Activated CD4-positive, alpha-beta T cell treated with anti-CD3 and anti-CD28 coated beads, Interleukin-2, amount 10 ng/mL, durations not matched to agents 7 days and 5 days (primary cell): ENCODE data around the gene IL2RA. TPM values are rescaled to one million over a fixed set of nuclear protein-coding genes. Genes with fewer than 3 reads are reported as not detected.

Experiments used
- CTCF ChIA-PET: fragments of 350-600 bp; sonication (Branson Sonifier 250); formaldehyde crosslinking; loops from one replicate; lab custom pipeline; 2021; ENCODE audit warnings: antibody characterized with exemption; lab: Charles Lee
- POLR2A ChIA-PET: fragments of 350-600 bp; sonication (Branson Sonifier 250); formaldehyde crosslinking; loops from one replicate; lab custom pipeline; 2021; ENCODE audit warnings: antibody characterized with exemption; lab: Charles Lee
- DNase-seq: peaks from one replicate; pipeline ENCODE4 v3.0.0-alpha.2; 2020
- H3K27ac Mint-ChIP-seq: one replicate; pipeline ENCODE4 v1.8.0; 2021; ENCODE audit warnings: mild to moderate bottlenecking, moderate library complexity, mixed read lengths
- H3K27me3 Mint-ChIP-seq: one replicate; pipeline ENCODE4 v1.8.0; 2021; ENCODE audit warnings: mixed read lengths
- H3K36me3 Mint-ChIP-seq: one replicate; pipeline ENCODE4 v1.8.0; 2021; ENCODE audit warnings: low read depth, mixed read lengths
- H3K4me1 Mint-ChIP-seq: one replicate; pipeline ENCODE4 v1.8.0; 2021; ENCODE audit warnings: mixed read lengths
- H3K4me3 Mint-ChIP-seq: one replicate; pipeline ENCODE4 v1.8.0; 2021; ENCODE audit warnings: mild to moderate bottlenecking, moderate library complexity, mixed read lengths
- H3K9me3 Mint-ChIP-seq: one replicate; pipeline ENCODE4 v1.8.0; 2021; ENCODE audit warnings: mixed read lengths
- total RNA-seq, 2 experiments: library from RNA; stranded (reverse); gene quantifications; one replicate each; pipeline ENCODE4 v1.2.3, GENCODE V29; 2021

Gene IL2RA
- total RNA-seq, 2 experiments from 2014 or later, result 124 to 142 TPM

DNA sequence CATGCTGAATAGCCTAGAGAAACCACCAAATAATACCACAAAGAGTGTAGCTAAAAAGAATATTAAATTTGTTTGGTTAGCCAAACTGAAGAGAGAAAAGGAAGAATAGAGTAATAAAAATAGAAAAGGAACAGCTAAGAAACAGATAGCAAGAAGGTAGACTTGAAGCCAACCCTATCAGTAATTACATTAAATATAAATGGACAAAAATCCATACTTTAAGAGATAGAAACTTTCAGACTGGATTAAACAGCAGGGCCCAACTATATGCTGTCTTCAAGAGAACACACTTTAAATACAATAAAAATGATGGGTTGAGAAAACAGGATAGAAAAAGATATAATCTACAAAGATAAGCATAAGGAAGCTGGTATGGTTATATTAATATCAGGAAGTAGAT is 31.2 kb downstream of the IL2RA start:
- no peaks in the 10 kb centered on the region for H3K27me3 Mint-ChIP-seq
- POLR2A ChIA-PET, result interaction anchor here (0.7 kb wide), 1 partner anchor 197 kb away, joined by 3 read pairs; no protein-coding TSS in a partner anchor
- peaks cover 13% of the 10 kb centered on the region for H3K9me3 Mint-ChIP-seq
- no peak overlapping the region for H3K4me3 Mint-ChIP-seq
- CTCF ChIA-PET, result interaction anchor here (0.6 to 1.1 kb wide), 3 partner anchors 9 to 150 kb away, joined by 3 read pairs; no protein-coding TSS in a partner anchor
- no peak overlapping the region for H3K27ac Mint-ChIP-seq
- peaks cover 68% of the 10 kb centered on the region for H3K36me3 Mint-ChIP-seq
- H3K4me1 Mint-ChIP-seq, result peaks cover 59% of the 10 kb centered on the region
- DNase-seq, result no peak

GRCh38 chr10:6030217-6030616 is 31.9 kb downstream of the IL2RA start:
- Mint-ChIP-seq H3K9me3 (peaks cover 13% of the 10 kb centered on the region), H3K27me3 (no peaks in the 10 kb centered on the region), H3K4me3 (no peak overlapping the region), H3K36me3 (peaks cover 65% of the 10 kb centered on the region), H3K4me1 (peaks cover 52% of the 10 kb centered on the region), H3K27ac (no peak overlapping the region)
- CTCF ChIA-PET, result interaction anchor here (0.5 to 1.1 kb wide), 4 partner anchors 10 to 487 kb away, joined by 3 to 5 read pairs (median 3); no protein-coding TSS in a partner anchor
- POLR2A ChIA-PET, result interaction anchor here (0.7 kb wide), 1 partner anchor 197 kb away, joined by 3 read pairs; no protein-coding TSS in a partner anchor
- DNase-seq, result no peak

- peaks cover 70% of the 10 kb centered on the region for H3K36me3 Mint-ChIP-seq
- H3K4me3 Mint-ChIP-seq, result no peak overlapping the region
- H3K27me3 Mint-ChIP-seq, result no peaks in the 10 kb centered on the region
- ChIA-PET CTCF (interaction anchor here (0.6 to 1.9 kb wide), 3 partner anchors 11 to 26 kb away, joined by 3 to 5 read pairs (median 4); no protein-coding TSS in a partner anchor), POLR2A (no interaction called here)
- H3K27ac Mint-ChIP-seq, result peak overlapping the region; percentile 57
- H3K9me3 Mint-ChIP-seq, result peaks cover 13% of the 10 kb centered on the region
- peaks cover 43% of the 10 kb centered on the region for H3K4me1 Mint-ChIP-seq
- DNase-seq, result peak; percentile 5
These were observed 34.2 kb downstream of the IL2RA start for GRCh38 chr10:6027929-6028328.

DNA sequence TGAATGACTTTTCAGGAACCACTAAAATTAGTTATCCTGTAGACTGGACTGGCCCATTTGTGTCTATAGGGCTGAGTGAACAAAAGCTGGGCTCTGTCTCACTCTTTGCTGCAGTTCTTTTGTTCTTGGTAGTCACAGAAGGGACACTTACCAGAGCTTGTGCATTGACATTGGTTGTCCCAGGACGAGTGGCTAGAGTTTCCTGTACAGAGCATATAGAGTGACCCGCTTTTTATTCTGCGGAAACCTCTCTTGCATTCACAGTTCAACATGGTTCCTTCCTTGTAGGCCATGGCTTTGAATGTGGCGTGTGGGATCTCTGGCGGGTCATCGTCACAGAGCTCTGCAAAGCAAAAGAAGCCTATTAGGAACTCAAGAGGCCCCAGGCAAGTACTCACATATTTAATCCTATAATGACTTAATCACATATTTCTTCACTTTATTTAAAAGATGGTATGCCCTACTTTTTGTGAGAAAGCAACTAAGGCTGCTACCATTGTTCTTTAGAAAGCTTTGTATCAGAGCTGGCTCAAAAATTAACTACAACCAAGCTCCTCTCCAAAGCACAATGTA is 36.4 kb downstream of the IL2RA start:
- Mint-ChIP-seq H3K36me3 (peaks cover 75% of the 10 kb centered on the region), H3K27ac (no peak overlapping the region), H3K9me3 (peaks cover 9% of the 10 kb centered on the region), H3K4me1 (peaks cover 50% of the 10 kb centered on the region), H3K27me3 (no peaks in the 10 kb centered on the region), H3K4me3 (no peak overlapping the region)
- POLR2A ChIA-PET, result no interaction called here
- CTCF ChIA-PET, result interaction anchor here (0.7 to 2.4 kb wide), 2 partner anchors 8 to 520 kb away, joined by 3 to 8 read pairs; no protein-coding TSS in a partner anchor
- peak; percentile 3 for DNase-seq

DNA sequence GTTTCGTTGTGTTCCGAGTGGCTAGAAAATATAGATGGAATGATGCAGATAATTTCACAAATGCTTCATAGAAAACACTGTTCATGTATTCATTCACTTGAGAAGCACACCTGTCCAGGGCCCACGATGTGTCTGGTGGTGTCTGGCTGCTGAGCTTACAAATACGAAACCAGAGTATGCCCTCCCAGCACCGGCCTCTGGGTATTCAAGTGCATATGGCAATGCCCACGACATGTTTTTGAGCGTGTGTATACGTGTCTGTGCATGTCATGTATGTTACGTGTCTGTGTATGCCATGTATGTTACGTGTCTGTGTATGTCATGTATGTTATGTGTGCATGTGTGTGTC is 37.9 kb downstream of the IL2RA start:
- Mint-ChIP-seq H3K4me1 (peaks cover 46% of the 10 kb centered on the region), H3K27ac (peak overlapping the region; percentile 66), H3K4me3 (no peak overlapping the region), H3K27me3 (no peaks in the 10 kb centered on the region), H3K36me3 (peaks cover 74% of the 10 kb centered on the region), H3K9me3 (peaks cover under 1% of the 10 kb centered on the region)
- peak; percentile 3 for DNase-seq
- POLR2A ChIA-PET, result no interaction called here
- CTCF ChIA-PET, result interaction anchor here (0.6 to 2.4 kb wide), 2 partner anchors 9 to 26 kb away, joined by 4 to 8 read pairs; no protein-coding TSS in a partner anchor

- Mint-ChIP-seq H3K36me3 (peaks cover 79% of the 10 kb centered on the region), H3K4me1 (peaks cover 51% of the 10 kb centered on the region), H3K4me3 (no peak overlapping the region), H3K27me3 (no peaks in the 10 kb centered on the region), H3K27ac (peak overlapping the region; percentile 66), H3K9me3 (peaks cover 3% of the 10 kb centered on the region)
- ChIA-PET CTCF (interaction anchor here (0.8 to 2.4 kb wide), 3 partner anchors 10 to 14 kb away, joined by 3 to 8 read pairs (median 5); no protein-coding TSS in a partner anchor), POLR2A (no interaction called here)
- DNase-seq, result no peak
These were observed 38.4 kb downstream of the IL2RA start for GRCh38 chr10:6023661-6024333.

- Mint-ChIP-seq H3K27ac (no peak overlapping the region), H3K27me3 (no peaks in the 10 kb centered on the region), H3K4me3 (no peak overlapping the region), H3K9me3 (peaks cover 3% of the 10 kb centered on the region), H3K4me1 (peaks cover 43% of the 10 kb centered on the region), H3K36me3 (peaks cover 74% of the 10 kb centered on the region)
- DNase-seq, result no peak
- POLR2A ChIA-PET, result no interaction called here
- CTCF ChIA-PET, result interaction anchor here (0.8 kb wide), 2 partner anchors 9 to 46 kb away, joined by 3 to 5 read pairs; no protein-coding TSS in a partner anchor
These were observed 39.5 kb downstream of the IL2RA start for GRCh38 chr10:6022660-6023059.

GRCh38 chr10:6020826-6021225 is 41.3 kb downstream of the IL2RA start:
- Mint-ChIP-seq H3K27ac (peak overlapping the region; percentile 16), H3K36me3 (peaks cover 72% of the 10 kb centered on the region), H3K9me3 (peaks cover 3% of the 10 kb centered on the region), H3K27me3 (no peaks in the 10 kb centered on the region), H3K4me3 (no peak overlapping the region), H3K4me1 (peaks cover 42% of the 10 kb centered on the region)
- POLR2A ChIA-PET, result no interaction called here
- CTCF ChIA-PET, result interaction anchor here (0.9 to 2.0 kb wide), 3 partner anchors 11 to 52 kb away, joined by 4 read pairs; no protein-coding TSS in a partner anchor
- DNase-seq, result peak; percentile 1

DNA sequence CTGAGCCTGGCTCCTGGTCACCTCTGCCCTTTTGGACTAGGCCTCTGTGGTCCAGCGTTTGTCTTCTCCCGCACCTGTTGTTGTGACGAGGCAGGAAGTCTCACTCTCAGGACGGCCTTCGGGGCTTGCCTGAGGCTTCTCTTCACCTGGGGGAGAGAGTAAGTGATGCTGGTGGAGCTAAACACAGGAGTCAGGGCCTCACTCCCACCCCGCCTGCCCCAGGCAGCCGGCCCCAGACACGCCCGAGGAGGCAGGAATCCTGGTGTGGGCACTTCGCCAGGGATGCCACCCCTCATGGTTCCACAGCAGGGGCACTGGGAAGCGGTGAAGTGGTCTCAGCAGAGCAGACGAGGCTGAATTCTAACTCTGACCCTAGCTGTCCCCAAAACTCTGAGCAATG is 42.4 kb downstream of the IL2RA start:
- peaks cover 53% of the 10 kb centered on the region for H3K4me1 Mint-ChIP-seq
- H3K36me3 Mint-ChIP-seq, result peaks cover 73% of the 10 kb centered on the region
- H3K27ac Mint-ChIP-seq, result peak overlapping the region; percentile 22
- no peak for DNase-seq
- CTCF ChIA-PET, result interaction anchor here (0.9 to 2.0 kb wide), 4 partner anchors 10 to 53 kb away, joined by 3 to 4 read pairs (median 4); no protein-coding TSS in a partner anchor
- POLR2A ChIA-PET, result no interaction called here
- H3K9me3 Mint-ChIP-seq, result peaks cover 3% of the 10 kb centered on the region
- no peak overlapping the region for H3K4me3 Mint-ChIP-seq
- H3K27me3 Mint-ChIP-seq, result no peaks in the 10 kb centered on the region

GRCh38 chr10:6019010-6019782 is 43.0 kb downstream of the IL2RA start:
- POLR2A ChIA-PET, result no interaction called here

DNA sequence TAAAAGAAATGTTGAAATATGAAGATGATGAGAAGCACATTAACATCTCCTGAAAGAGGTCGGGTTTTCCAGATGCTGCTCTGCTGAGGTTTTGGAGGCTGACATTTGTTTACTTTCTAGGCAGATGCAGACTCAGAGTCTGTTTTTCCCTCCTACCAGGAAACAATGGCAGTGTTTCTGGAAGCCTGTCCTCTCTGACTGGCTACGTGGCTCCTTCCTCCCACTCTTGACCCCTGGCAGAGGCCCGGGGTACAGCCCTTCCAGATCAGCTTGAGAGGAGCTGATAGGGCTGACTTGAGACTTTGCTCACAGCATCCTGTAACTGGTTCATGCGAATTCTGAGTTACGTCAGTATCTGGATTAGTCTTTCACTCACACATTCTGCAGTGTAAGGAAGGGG is 43.7 kb downstream of the IL2RA start:
- ChIA-PET POLR2A (no interaction called here), CTCF (interaction anchor here (1.0 kb wide), 1 partner anchor 31 kb away, joined by 3 read pairs; no protein-coding TSS in a partner anchor)
- DNase-seq, result no peak
- H3K9me3 Mint-ChIP-seq, result peaks cover 3% of the 10 kb centered on the region
- no peaks in the 10 kb centered on the region for H3K27me3 Mint-ChIP-seq
- H3K27ac Mint-ChIP-seq, result peak overlapping the region; percentile 27
- H3K36me3 Mint-ChIP-seq, result peaks cover 71% of the 10 kb centered on the region
- H3K4me1 Mint-ChIP-seq, result peaks cover 57% of the 10 kb centered on the region
- H3K4me3 Mint-ChIP-seq, result no peak overlapping the region

More at GRCh38 chr10:6019010-6019782, 43.0 kb downstream of the IL2RA start:
- Mint-ChIP-seq H3K9me3 (peaks cover 3% of the 10 kb centered on the region), H3K27me3 (no peaks in the 10 kb centered on the region), H3K4me1 (peaks cover 58% of the 10 kb centered on the region), H3K36me3 (peaks cover 73% of the 10 kb centered on the region), H3K27ac (peak overlapping the region; percentile 27), H3K4me3 (no peak overlapping the region)
- CTCF ChIA-PET, result interaction anchor here (1.3 to 2.0 kb wide), 3 partner anchors 9 to 39 kb away, joined by 3 to 4 read pairs (median 4); no protein-coding TSS in a partner anchor
- no peak for DNase-seq

DNA sequence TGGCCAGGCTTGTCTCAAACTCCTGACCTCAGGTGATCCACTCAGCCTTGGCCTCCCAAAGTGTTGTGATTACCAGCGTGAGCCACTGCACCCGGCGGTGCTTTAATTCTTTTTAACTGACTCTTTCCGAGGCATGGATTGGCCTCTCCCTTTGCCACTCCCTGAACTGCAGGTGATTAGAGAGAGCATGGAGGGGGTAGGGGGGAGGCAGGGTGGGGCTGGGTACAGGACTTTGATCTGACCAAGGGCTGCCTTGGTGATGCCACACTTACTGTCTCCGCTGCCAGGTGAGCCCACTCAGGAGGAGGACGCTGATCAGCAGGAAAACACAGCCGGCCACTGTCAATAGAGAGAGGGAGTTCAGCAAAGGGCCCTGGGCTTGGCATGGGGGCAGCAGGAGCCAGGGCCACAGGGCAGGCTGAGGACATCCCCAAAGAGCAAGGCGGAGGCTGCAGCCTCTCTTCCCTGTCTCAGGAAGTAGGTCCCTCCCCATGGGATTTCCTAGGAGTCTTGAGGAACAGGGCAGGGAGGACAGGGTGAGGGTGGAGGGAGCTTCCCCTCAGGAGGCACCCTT is 44.3 kb downstream of the IL2RA start:
- ChIA-PET CTCF (interaction anchor here (1.0 kb wide), 1 partner anchor 30 kb away, joined by 3 read pairs; no protein-coding TSS in a partner anchor), POLR2A (no interaction called here)
- Mint-ChIP-seq H3K4me3 (no peak overlapping the region), H3K27me3 (no peaks in the 10 kb centered on the region), H3K9me3 (peaks cover 3% of the 10 kb centered on the region), H3K27ac (no peak overlapping the region), H3K36me3 (peaks cover 68% of the 10 kb centered on the region), H3K4me1 (peaks cover 57% of the 10 kb centered on the region)
- DNase-seq, result no peak
